Stimulated activated CD4-positive, alpha-beta T cell treated with anti-CD3 and anti-CD28 coated beads, TNF-alpha, amount 100 ng/mL, for 4 hours (primary cell): ENCODE results near the gene TOX2.
A peak's percentile ranks its signal among the peaks of the same experiment; 100 is the strongest.
"Not testable (repeated sequence)": the region's sequence is repeated elsewhere in the genome, so short reads cannot be mapped to it uniquely, and the experiment has no call there.

Source experiments
- DNase-seq, 3 experiments: peaks; one replicate each; pipeline ENCODE4 v3.0.0-alpha.2; 2020; ENCODE audit warnings: low read depth in 3 of 3

TOX2 gene

DNA sequence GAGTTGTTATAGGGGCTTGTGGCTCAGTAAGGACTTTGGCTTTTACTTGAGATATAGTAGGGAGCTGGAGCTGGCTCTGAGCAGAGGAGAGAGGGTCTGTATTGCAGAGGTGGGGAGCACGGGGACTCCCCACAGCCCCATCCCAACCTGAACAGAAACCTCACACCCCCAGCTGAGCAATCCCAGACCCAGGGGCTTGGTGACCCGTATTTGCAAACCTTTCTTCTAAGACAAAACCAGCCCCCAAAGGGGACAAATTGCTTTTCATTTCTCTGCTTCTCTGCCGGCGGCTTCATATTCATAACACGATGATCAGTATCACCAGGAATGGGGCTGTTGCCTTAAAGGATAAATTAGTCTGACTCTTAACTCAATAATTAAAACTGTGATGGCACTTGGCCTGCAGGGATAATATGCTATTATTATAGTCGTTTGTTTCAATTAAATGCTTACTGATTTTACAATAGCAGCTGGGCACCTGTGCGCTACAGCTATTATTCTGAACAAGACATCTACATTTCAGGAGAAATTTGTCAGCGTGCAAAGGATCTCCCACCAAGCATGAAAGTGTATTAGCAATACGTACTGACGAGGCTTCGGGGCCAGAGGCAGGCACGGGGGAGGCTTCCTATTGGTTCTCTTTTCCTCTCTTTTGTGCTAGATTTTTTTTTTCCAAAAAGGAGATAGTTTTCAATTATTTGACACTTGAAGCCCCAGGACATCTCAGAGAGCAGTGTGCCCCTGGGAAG is 118.1 kb downstream of the TOX2 start:
- no peak for DNase-seq

DNA sequence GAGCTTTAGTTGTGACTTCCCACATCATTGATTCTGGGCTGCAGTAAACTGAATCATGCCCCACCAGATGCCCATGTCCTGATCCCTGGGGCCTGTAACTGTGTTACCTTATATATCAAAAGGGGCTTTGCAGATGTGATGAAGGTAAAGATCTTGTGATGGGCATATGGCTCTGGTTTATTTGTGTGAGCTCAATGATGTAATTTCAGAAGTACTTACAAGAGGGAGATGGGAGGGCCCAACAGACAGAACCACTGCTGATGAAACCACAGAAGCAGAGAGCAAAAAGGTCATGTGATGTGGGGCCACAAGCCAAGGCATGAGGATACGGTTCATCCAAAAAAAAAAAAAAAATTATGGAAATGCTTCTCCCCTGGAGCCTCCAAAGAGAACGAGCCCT is 118.7 kb downstream of the TOX2 start:
- DNase-seq, result no peak

DNA sequence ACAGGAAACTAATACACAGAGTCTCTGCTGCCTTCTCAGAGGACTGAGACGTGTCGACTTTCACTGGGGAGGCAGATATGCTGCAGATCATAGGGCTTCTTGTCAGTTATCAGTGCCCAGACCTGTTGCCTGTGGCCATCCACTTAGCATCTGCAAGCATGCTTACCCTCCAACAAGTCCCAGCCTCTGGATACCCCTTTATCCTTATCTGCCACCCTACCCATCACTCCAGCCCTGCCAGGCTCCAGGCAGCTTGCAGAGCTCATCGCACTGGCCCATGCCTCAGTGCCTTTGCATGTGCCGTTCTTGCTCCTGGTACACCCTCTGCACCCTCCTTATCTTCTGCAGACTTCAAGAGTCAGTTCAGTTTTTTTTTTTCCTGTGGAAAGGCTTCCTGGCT is 119.2 kb downstream of the TOX2 start:
- no peak for DNase-seq

DNA sequence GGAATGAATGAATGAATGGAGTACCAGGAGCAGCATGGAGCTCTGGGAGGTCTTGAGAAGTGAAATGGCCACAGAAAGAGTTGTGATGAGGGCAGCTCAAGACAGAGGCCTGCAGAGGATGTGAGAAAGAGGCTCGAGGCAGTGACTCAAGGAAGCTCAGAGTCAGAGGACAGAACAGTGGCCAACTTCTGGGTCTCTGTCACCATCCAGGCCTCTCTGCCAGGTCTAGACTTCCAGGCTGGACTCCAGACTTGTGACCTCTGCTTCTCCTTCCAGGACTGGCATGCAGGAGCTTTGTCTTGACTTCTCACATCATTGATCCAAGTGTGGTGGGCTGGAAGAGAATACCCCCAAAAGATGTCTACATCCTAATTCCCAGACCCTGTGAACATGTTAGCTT is 119.8 kb downstream of the TOX2 start:
- DNase-seq, result no peak

DNA sequence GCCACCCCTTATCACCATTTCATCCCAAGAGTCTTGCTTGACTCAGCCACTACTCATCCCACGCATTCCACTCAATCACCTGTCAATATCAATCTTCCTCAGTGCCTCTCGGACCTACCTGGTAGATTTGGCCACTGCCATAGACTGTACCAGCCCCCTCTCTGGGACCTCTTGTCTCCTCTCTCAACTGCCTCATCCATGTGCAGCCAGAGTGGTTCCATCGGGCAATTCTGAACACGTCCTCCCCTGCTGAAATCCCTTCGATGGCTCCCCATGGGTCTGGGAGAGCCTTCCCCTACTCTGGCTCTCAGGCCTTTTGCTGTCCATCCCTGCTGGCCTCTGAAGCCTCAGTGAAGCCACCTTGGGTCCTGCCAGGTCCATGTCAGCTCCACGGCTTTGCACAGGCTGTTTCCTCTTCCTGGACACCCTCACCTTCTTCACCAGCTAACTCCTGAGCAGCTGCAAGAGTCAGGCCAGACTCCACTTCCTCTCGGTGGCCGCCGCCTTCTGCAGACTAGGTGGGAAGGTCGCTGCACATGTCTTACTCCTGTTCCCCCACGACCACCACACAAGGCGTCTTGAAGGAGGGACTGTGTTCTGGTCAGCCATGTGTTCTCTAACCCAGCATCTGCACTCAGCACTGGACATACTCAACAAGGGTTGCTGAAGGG is 120.4 kb downstream of the TOX2 start:
- no peak for DNase-seq

DNA sequence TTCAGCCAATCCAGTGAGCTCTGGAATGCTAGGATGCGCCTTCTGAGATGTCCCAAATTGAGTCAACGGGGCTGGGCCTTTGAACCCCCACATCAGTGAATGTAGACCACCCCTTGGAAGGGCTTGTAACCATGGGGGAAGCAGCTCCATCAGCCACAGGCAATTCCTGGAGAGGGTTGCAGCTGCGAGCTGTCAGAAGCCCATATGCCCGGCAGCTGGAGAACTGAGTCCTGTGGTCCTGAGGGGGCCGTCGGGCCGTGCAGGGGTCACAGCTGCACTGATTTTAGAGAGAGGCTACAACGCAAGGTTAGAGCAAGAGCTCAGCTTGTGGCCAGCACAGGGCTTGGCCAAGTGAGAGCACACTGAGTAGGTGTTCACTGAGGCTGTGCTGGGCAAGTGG is 121.3 kb downstream of the TOX2 start:
- no peak for DNase-seq

DNA sequence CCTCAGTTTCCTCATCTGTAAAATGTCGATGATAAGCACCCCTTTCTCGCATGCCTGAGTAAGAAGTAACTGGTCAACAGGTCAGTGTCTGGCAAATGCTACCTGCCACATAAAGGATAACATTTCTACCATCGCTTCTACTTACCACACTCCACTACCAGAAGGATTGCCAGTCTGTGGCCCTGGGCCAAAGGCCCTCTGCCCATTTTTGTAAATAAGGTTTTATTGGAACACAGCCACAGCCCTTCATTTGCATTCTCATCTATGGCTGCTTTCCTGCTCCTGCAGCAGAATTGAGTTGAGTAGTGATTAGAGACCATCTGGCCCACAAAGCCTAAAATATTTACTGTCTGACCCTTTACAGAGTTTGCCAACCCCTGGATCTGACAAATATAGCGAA is 121.8 kb downstream of the TOX2 start:
- no peak for DNase-seq

DNA sequence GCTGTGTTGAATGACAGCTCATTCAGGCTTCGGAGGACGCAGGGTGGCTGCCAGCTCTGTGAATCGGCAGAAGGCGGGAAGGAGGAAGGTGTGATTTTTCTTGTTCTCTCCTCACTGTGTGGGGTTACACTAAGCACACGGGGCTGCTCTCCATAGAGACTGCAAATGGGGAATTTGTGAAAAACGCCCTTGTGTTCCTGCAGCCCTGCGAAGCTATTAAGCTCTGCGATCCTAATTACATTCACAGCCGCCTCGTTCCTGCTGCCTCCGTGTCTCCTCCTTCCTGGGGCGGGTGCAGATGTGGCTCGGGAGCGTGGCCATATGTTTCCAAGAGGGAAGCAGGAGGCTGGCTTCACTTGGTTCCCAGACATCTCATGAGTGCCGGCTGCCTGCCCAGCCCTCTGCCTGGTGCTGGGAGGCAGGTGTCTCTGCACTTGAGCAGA is 124.0 kb downstream of the TOX2 start:
- no peak for DNase-seq

DNA sequence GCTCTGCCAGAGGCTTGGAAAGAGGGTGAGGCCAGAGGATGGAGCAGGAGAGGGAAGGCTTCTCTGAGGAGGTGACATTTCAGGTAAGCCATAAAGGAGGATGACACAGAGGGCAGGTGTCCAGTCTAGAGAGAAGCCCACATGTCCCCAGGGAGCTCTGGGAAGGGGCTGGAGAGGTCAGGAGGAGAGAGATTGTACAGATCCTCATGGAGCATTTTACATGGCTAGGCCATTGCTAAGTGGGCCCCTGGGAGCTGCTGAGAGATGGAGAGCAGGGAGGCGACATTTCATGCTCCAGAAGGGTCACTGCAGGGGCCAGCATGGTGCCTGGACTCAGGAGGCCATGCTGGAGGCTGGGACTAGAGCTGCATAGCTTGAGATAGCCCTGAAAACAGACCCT is 124.5 kb downstream of the TOX2 start:
- DNase-seq, result no peak

DNA sequence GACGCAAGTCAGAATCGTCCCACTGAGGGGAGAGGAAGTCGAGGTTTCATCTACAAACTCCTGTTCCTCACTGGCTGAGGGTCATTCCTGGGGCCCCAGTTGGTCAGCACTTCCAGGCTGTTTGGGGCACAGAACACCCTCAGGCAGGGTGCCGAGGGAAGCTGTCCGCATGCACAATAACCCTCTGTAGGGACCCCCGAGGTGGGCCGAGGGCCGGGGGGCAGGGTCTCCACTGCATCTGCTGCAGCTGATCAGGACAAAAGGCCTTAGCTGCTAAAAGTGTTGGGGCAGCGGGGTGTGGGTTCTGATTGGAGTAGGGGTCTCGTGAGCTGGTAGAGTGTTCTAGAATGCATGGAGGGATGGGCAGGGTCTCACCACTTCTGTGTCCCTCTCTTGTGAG is 125.1 kb downstream of the TOX2 start:
- no peak for DNase-seq

DNA sequence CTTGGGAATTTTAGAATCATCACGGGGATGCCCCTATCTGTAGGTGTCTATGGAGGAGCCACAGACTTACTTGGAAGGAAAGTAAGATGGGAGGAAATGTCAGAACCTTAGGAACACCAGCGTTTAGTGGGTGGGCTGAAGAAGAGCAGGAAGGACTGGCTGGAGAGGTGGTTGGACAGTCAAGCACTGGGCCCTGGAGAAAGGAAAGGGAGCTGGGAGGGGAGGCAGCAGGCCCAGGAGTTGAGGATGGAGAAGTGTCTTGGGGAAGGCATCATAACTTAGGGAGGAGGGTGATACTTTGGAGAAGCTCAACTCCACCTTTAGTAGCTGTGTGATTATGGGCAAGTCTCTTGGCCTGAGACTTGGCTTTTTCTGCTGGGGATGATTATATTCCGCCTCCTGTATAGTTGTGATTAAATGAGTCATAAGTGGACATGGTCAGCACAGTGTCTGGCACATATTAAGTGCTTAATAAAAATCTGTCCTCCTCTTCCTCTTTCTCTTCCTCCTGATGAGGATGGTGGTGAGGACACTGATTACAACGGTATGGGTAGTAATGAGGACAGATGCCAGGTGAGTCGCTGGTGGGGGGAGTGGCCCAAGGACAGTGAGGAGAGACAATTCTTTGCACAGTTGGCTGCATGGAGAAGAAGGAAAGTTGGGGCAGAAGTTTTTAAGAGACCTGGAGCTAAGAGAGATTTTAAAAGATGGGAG is 125.7 kb downstream of the TOX2 start:
- no peak for DNase-seq

DNA sequence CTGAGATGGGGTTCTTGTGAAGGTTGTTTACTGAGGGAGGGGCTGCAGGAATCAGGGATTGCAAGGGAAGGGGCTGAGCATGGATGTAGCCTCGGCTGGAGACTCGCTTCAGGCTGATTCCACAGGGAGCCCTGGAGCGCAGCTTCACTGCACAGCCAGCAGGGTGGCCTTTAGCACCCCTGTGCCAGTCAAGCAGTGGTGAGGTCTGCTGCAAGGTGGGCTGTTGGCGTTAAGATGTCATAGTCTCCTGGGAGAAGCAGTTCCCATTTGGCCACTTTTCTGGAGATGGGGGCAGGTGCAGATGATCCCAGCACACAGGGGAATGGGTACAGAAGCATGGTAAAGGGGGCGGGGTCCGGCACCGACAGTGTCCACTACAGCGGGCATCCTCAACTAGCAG is 126.3 kb downstream of the TOX2 start:
- no peak for DNase-seq

DNA sequence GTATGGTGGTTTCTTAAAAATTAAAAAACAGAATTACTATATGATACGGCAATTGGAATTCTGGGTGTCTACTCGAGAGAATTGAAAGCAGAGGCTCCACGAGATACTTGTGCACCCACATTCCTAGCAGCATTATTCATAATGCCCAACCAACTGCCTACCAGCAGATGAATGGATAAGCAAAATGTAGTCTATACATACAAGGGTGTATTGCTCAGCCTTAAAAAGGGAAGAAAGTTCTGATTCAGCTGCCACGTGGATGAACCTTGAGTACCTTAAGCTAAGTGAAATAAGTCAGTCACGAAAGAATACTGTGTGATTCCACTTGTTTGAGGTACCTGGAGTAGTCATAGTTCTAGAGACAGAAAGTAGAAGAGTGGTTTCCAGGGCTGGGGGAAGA is 130.1 kb downstream of the TOX2 start:
- not testable (repeated sequence) for DNase-seq

DNA sequence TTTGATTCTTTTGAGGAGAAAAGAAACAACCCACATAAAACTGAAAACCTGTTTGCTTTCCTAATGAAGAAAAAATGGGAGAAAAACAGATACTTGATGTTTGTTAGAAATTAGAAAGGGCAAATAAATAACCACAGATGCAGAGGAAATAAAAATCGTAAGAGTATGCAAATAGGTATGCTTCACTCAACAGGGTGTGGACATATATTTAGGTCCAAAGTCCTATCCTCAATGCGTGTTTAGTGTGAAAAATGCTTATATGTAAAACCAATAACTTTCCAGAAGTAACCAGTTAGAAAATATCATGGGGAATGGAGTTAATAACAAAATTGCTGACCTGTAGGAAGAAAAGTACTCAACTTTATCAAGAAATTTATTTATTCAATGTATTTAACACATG is 135.7 kb downstream of the TOX2 start:
- DNase-seq, result no peak

DNA sequence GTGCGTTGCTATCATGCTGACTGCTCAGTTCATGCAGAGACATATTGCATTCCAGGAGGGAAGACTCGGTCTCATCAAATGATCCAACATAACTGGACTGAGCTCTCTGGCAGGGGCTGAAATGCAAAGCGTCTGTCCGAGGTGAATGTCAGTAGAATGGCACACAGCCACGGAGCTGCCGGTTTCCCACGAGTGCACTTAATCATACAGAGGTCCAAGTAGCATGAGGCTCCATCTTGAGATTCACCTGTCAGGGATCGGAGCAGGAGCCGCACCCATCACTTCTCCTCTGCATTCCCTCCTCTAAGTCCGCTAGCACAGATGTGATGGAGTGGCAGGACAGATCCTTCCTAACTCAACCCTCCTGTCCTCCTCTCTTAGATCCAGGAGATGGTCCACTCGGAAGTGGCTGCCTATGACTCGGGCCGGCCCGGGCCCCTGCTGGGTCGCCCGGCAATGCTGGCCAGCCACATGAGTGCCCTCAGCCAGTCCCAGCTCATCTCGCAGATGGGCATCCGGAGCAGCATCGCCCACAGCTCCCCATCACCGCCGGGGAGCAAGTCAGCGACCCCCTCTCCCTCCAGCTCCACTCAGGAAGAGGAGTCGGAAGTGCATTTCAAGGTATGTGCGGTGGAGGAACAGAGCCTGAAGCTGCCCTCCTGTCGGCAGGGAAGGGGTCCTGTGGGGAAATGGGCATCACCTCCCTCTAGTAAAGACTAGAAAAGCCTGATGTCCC is 136.4 kb downstream of the TOX2 start:
- DNase-seq, result no peak

DNA sequence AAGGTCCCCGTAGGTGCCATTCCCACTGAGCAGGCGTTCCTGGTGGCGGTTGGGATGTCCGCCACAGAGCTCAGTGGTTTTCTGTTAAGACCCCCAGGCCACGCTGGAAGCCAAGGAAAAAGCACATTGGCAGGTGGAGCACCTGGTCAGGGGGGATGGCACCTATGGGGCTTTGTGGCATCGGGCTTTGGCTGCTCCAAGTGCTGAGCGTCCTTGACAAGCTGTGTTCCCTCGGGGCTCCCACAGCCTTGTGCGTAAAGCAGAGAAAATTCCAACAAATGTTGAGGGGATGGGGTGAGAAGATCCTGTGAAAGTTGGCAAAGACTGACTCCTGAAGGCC is 137.0 kb downstream of the TOX2 start:
- DNase-seq, result no peak

DNA sequence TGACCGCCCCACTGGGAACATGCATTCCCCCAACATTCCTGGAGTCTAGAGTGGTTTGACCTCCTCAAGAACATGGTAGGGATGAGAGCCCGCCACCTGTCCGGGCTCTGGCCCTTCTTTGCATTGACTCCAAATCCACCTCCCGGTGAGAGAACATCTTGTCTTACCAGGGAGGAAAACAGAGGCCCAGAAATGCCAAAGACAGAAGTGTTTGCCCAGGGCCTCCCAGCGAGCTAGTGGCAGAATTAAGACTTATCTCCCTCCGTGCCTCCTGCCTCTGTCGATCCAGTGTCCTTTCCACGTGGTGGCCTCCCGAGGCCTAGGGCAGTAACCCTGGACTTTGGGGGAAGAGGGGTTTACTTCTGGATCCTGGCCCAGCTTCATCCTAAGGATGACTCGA is 137.5 kb downstream of the TOX2 start:
- DNase-seq, result no peak

DNA sequence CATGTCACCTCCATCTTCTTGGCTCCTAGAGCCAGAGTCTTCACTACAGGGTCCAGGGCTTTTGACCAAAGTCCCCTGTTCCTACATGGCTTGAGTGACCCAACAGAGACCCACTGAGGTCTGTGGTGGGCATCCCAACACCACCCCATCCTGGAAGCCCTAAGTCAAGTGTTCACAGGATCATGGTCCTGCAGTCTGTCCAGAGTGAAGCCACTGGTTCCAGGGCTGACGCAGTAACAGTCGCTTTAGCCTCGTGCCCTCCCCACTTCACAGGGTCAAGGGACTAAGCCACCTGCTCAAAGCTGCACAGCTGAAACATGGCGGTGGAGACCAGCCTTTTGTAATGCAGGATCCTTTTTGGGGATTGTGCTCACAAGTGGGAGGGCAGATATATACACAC is 138.4 kb downstream of the TOX2 start:
- no peak for DNase-seq

DNA sequence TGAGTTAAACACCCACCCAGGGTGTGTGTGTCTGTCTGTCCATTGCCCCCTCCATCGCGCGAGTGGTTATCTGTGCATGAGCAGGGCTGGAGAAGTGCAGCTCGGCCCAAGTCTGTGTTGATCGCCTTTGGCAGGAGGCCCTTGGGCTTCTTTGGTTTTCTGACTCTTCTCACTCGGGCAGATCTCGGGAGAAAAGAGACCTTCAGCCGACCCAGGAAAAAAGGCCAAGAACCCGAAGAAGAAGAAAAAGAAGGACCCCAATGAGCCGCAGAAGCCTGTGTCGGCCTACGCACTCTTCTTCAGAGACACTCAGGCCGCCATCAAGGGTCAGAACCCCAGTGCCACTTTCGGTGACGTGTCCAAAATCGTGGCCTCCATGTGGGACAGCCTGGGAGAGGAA is 139.5 kb downstream of the TOX2 start:
- DNase-seq, result no peak

DNA sequence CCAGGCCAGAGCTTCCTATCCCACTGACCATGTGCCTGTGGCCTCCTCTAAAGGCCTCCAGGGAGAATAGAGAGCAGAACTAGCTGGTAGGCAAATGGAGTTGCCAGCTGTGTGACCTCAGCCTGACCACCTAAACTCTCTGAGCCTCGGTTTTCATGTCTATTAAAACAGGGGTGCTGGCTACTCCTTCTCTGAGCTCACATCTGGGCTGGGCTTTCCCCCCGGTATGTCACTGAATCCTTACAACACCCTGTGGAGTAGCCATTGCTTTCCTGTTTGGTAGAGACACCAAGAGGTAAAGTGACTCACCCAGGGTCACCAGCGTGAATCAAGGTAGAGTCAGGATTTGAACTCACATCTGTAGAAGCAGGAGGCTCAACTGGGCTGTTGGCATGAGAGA is 140.2 kb downstream of the TOX2 start:
- no peak for DNase-seq

DNA sequence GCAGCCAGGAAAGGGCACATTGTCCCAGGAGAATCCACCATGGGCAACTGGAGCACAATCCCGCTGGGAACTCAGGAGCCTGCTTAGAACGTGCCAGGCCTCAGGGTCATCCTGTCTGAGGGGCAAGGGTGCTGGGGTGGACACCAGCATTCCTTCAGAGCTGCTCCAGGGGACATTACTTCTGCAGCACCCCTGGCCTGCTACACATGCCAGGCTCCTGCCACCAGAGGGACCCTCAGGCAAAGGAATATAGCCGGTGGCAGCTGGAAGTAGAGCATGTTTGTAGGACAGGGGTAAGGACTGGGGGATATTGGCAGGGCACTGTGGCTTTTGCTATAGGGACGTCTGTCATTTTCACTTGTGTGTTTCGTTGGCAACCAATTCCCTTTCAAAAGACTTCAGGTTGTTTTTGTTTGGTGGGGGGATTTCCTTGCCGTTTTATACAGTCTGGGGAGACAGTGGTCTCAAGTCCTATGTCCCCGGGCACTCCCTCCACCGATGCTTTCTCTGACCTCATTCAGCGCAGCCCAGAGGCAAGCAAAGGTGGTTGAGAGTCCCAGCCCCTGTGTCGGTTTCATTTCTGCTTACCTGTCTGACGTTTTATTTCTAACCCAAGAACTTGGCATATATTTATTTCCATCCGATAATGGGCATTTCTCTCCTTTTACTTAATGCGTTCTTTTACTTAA is 141.5 kb downstream of the TOX2 start:
- DNase-seq, result peak in 1 of 3 experiments; percentile 47
